Smooth muscle cell of the coronary artery (primary cell): ENCODE data around the gene IER3IP1. TPM values are rescaled to one million over a fixed set of nuclear protein-coding genes. Genes with fewer than 3 reads are reported as not detected.

Experiments
- total RNA-seq: library from RNA; depleted of rRNA; stranded (reverse); fragments of >200 nt; gene quantifications from 2 replicates; pipeline ENCODE4 v1.2.3, GENCODE V29; 2014; ENCODE audit warnings: low replicate concordance

Gene IER3IP1, protein sequence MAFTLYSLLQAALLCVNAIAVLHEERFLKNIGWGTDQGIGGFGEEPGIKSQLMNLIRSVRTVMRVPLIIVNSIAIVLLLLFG
- 20.6 and 55.1 TPM in 2 replicates for total RNA-seq

GRCh38 chr18:47175898-47176575 lies at the start of gene IER3IP1:
IER3IP1 (minus strand) TSS chr18:47176364; CDS start chr18:47176277, 87 bp downstream.

GRCh38 chr18:47150029-47150823 lies 25.9 kb downstream of the IER3IP1 start, which contains the start of gene HDHD2:
HDHD2 (minus strand) TSS chr18:47150500; CDS start chr18:47136439, 14,061 bp downstream.

Other genes starting within 250 kb of the IER3IP1 start
- not detected in 2 replicates for gene ELOA2, start 140.7 kb downstream of the IER3IP1 start, total RNA-seq
- gene HDHD2, start 25.9 kb downstream of the IER3IP1 start, total RNA-seq = 12.3 and 21.4 TPM in 2 replicates
- not detected in 2 replicates for gene SKOR2, start 75.3 kb upstream of the IER3IP1 start, total RNA-seq